CD14-positive monocyte (primary cell): ENCODE results near the gene PIEZO2. TPM values are rescaled to one million over a fixed set of nuclear protein-coding genes. Genes with fewer than 3 reads are reported as not detected.
"Not testable (repeated sequence)": the region's sequence is repeated elsewhere in the genome, so short reads cannot be mapped to it uniquely, and the experiment has no call there.

Experiments
- DNase-seq, 3 donors: peaks; one replicate each; pipeline ENCODE4 v3.0.0-alpha.2; 2011 to 2022
- H2AFZ ChIP-seq: 2 replicates; pipeline ENCODE4 v1.6.0; 2012; ENCODE audit warnings: mild to moderate bottlenecking, low read depth, low read length, inconsistent platforms; ENCODE audit not compliant: insufficient read depth, poor library complexity, severe bottlenecking
- H3K27ac ChIP-seq, 2 donors: 1 replicate in 1 of 2; 2 replicates in 1 of 2; pipeline ENCODE4 v1.5.1; 2012 to 2013; ENCODE audit warnings: low read length in 2 of 2, control low read depth in 1 of 2, inconsistent platforms in 1 of 2, low read depth in 1 of 2, mild to moderate bottlenecking in 1 of 2
- H3K27me3 ChIP-seq, 2 donors: one replicate each; pipeline versions ENCODE4 v1.6.0 to v1.6.1; 2011 to 2013; ENCODE audit warnings: low read length in 2 of 2; ENCODE audit not compliant: control insufficient read depth in 2 of 2, insufficient read depth in 2 of 2
- H3K36me3 ChIP-seq, 2 donors: replicated peaks in 1 of 2; 1 replicate in 1 of 2; 2 replicates in 1 of 2; pipeline versions ENCODE4 v1.5.1 to v1.6.1; 2012 to 2013; ENCODE audit warnings: low read length in 2 of 2, control low read depth in 1 of 2, inconsistent platforms in 1 of 2, mild to moderate bottlenecking in 1 of 2; ENCODE audit not compliant: insufficient read depth in 2 of 2, control insufficient read depth in 1 of 2
- H3K4me1 ChIP-seq, 2 donors: 1 replicate in 1 of 2; 2 replicates in 1 of 2; pipeline versions ENCODE4 v1.5.1 to v1.6.1; 2012 to 2013; ENCODE audit warnings: low read length in 2 of 2, control low read depth in 1 of 2, inconsistent platforms in 1 of 2, mild to moderate bottlenecking in 1 of 2, moderate library complexity in 1 of 2; ENCODE audit not compliant: insufficient read depth in 2 of 2, control insufficient read depth in 1 of 2
- H3K4me2 ChIP-seq: replicated peaks from 2 replicates; pipeline ENCODE3; 2012; ENCODE audit warnings: low read length, moderate library complexity, mild to moderate bottlenecking; ENCODE audit not compliant: poor library complexity, severe bottlenecking; ENCODE audit errors: extremely low read depth
- H3K4me3 ChIP-seq, 3 experiments: fragments of 200-600 bp in 1 of 3; sonication (generic) in 1 of 3; replicated peaks in 1 of 3; 1 replicate in 2 of 3; 2 replicates in 1 of 3; pipeline ENCODE4 v1.5.1; 2011 to 2013; ENCODE audit warnings: low read length in 3 of 3, mild to moderate bottlenecking in 3 of 3, control low read depth in 2 of 3, low read depth in 2 of 3, inconsistent platforms in 1 of 3, moderate library complexity in 1 of 3
- H3K79me2 ChIP-seq: 2 replicates; pipeline ENCODE4 v1.6.0; 2012; ENCODE audit warnings: mild to moderate bottlenecking, control low read depth, inconsistent platforms, low read length, moderate library complexity; ENCODE audit not compliant: insufficient read depth
- H3K9ac ChIP-seq: 2 replicates; pipeline ENCODE4 v1.6.0; 2017; ENCODE audit warnings: low read length, mild to moderate bottlenecking; ENCODE audit not compliant: insufficient read depth, poor library complexity, severe bottlenecking
- H3K9me3 ChIP-seq, 2 donors: replicated peaks in 1 of 2; 1 replicate in 1 of 2; 2 replicates in 1 of 2; pipeline versions ENCODE4 v1.5.1 to v1.6.1; 2012 to 2013; ENCODE audit warnings: low read length in 2 of 2, control low read depth in 1 of 2; ENCODE audit not compliant: control insufficient read depth in 1 of 2, insufficient read depth in 1 of 2
- H4K20me1 ChIP-seq: 2 replicates; pipeline ENCODE4 v1.6.0; 2012; ENCODE audit warnings: mild to moderate bottlenecking, low read length, control low read depth, moderate library complexity; ENCODE audit not compliant: insufficient read depth
- H3K27ac Mint-ChIP-seq, 7 donors: one replicate each; pipeline ENCODE4 v1.8.0; 2020; ENCODE audit warnings: mild to moderate bottlenecking in 7 of 7, mixed read lengths in 7 of 7, moderate library complexity in 6 of 7, inconsistent platforms in 2 of 7
- H3K27me3 Mint-ChIP-seq, 3 donors: one replicate each; pipeline ENCODE4 v1.8.0; 2021 to 2022; ENCODE audit warnings: low read depth in 3 of 3, mild to moderate bottlenecking in 3 of 3, mixed read lengths in 3 of 3, moderate library complexity in 3 of 3, inconsistent platforms in 1 of 3
- H3K36me3 Mint-ChIP-seq, 2 donors: one replicate each; pipeline ENCODE4 v1.8.0; 2020; ENCODE audit warnings: mixed read lengths in 2 of 2, inconsistent platforms in 1 of 2, mild to moderate bottlenecking in 1 of 2
- H3K4me1 Mint-ChIP-seq: one replicate; pipeline ENCODE4 v1.8.0; 2020; ENCODE audit warnings: mild to moderate bottlenecking, mixed read lengths
- H3K4me3 Mint-ChIP-seq, 2 donors: one replicate each; pipeline ENCODE4 v1.8.0; 2020; ENCODE audit warnings: mild to moderate bottlenecking in 2 of 2, mixed read lengths in 2 of 2, moderate library complexity in 1 of 2
- H3K9me3 Mint-ChIP-seq, 7 donors: one replicate each; pipeline ENCODE4 v1.8.0; 2020 to 2022; ENCODE audit warnings: mixed read lengths in 7 of 7, mild to moderate bottlenecking in 6 of 7, moderate library complexity in 6 of 7, inconsistent platforms in 2 of 7
- CTCF ChIP-seq: fragments of 200-600 bp; IDR thresholded peaks from one replicate; pipeline ENCODE4 v1.8.0; 2022; ENCODE audit warnings: antibody characterized with exemption, mild to moderate bottlenecking
- WGBS: methylation state at CpG from one replicate; pipeline ENCODE4 v1.1.5; 2013; ENCODE audit warnings: missing lambda C conversion rate; ENCODE audit not compliant: insufficient coverage; 5-methylcytosine and 5-hydroxymethylcytosine counted together
- intact Hi-C, 2 donors: fragments of 100-400 bp; cut with micrococcal nuclease; formaldehyde crosslinking; loops; one replicate each; pipeline versions ENCODE4 v1.15.0 to v1.15.1; 2023
- polyA minus RNA-seq: library from RNA; depleted of rRNA, polyadenylated mRNA; stranded (reverse); fragments of >200 nt; gene quantifications from 2 replicates; pipeline ENCODE4 v1.2.3, GENCODE V29; 2012
- polyA plus RNA-seq, 3 donors: library from polyadenylated mRNA; depleted of rRNA in 1 of 3; unstranded in 2 of 3; stranded (reverse) in 1 of 3; fragments of 300-500 nt in 2 of 3; fragments of >200 nt in 1 of 3; fragmentation: Illumina TruSeq in 2 of 3; gene quantifications; 1 replicate in 2 of 3; 2 replicates in 1 of 3; pipeline ENCODE4 v1.2.3, GENCODE V29; 2012 to 2021
- total RNA-seq, 12 experiments: library from RNA in 1 of 12; stranded (reverse) in 1 of 12; fragments of 120-200 nt in 1 of 12; gene quantifications; one replicate each; pipeline ENCODE4 v1.2.4 and lab custom pipeline; 2013 to 2026; ENCODE audit warnings: mixed read lengths in 6 of 12, inconsistent platforms in 1 of 12

PIEZO2 gene
- 0.17 TPM for total RNA-seq (2013)
- polyA plus RNA-seq (not detected), polyA minus RNA-seq (not detected in 2 replicates), total RNA-seq (lab: John Stamatoyannopoulos, UW) (0 to 8.6 (median 0.57) reads per million in 11 experiments)

- peak within 1 kb of the TSS; percentile 57 to 87 for H3K4me3 Mint-ChIP-seq
- Histone ChIP-seq H3K27ac (no peak within 1 kb of the TSS), H3K9me3 (peaks cover 0 to 6% of the 10 kb centered on the region in 2 donors), H3K4me2 (peak within 1 kb of the TSS; percentile 70), H3K36me3 (no peaks in the 10 kb centered on the region), H3K79me2 (no peaks in the 10 kb centered on the region), H3K9ac (no peak within 1 kb of the TSS), H4K20me1 (no peaks in the 10 kb centered on the region), H3K4me1 (peaks cover 3 to 17% of the 10 kb centered on the region in 2 donors), H3K4me3 (peak within 1 kb of the TSS in 1 of 3 experiments; percentile 61), H3K27me3 (peaks cover 28 to 54% of the 10 kb centered on the region in 2 donors), H2AFZ (peak within 1 kb of the TSS; percentile 63)
- H3K9me3 Mint-ChIP-seq = peaks cover 0 to 9% (median 5%) of the 10 kb centered on the region in 7 donors
- peaks cover 18% of the 10 kb centered on the region for H3K4me1 Mint-ChIP-seq
- intact Hi-C loops = loop anchor here (5.0 kb wide), 1 partner anchor 587 kb away; no protein-coding TSS in a partner anchor
- 4% methylated on average over 57 of the region's 62 CpGs for WGBS
- no peak for TF ChIP-seq CTCF
- DNase-seq = peak; percentile 4 to 42 (median 9)
- peaks cover 40 to 70% (median 50%) of the 10 kb centered on the region in 3 donors for H3K27me3 Mint-ChIP-seq
- peaks cover 2 to 4% of the 10 kb centered on the region in 2 donors for H3K36me3 Mint-ChIP-seq
- H3K27ac Mint-ChIP-seq = no peak within 1 kb of the TSS
Observed at GRCh38 chr18:11149441-11150270, at the start of gene PIEZO2. PIEZO2 (minus strand) TSS chr18:11149569; CDS start chr18:11148588, 981 bp downstream.

- Histone ChIP-seq H3K79me2 (no peaks in the 10 kb centered on the region), H3K36me3 (no peaks in the 10 kb centered on the region), H3K9me3 (no peaks in the 10 kb centered on the region), H2AFZ (no peak overlapping the region), H4K20me1 (no peaks in the 10 kb centered on the region), H3K27ac (no peak overlapping the region), H3K9ac (no peak overlapping the region), H3K4me3 (no peak overlapping the region), H3K4me2 (no peak overlapping the region), H3K27me3 (no peaks in the 10 kb centered on the region), H3K4me1 (peaks cover 0 to 7% of the 10 kb centered on the region in 2 donors)
- no peak for TF ChIP-seq CTCF
- WGBS = no CpG with 5 or more reads among the region's 2 CpGs
- no peak for DNase-seq
- Mint-ChIP-seq H3K27ac (no peak overlapping the region), H3K9me3 (peaks cover 0 to 3% (median 0%) of the 10 kb centered on the region in 7 donors), H3K36me3 (no peaks in the 10 kb centered on the region), H3K4me1 (peaks cover 6% of the 10 kb centered on the region), H3K27me3 (no peaks in the 10 kb centered on the region), H3K4me3 (no peak overlapping the region)
- intact Hi-C loops = no loop called here
Observed at GRCh38 chr18:11183637-11184036, 34.3 kb upstream of the PIEZO2 start.

- H2AFZ ChIP-seq, H3K4me1 ChIP-seq, H3K4me3 Mint-ChIP-seq, intact Hi-C loops, H3K36me3 Mint-ChIP-seq, H3K36me3 ChIP-seq, DNase-seq, H3K27me3 ChIP-seq, H4K20me1 ChIP-seq, H3K4me2 ChIP-seq, H3K79me2 ChIP-seq, H3K9me3 ChIP-seq, H3K27ac ChIP-seq, H3K27me3 Mint-ChIP-seq, H3K9ac ChIP-seq, H3K27ac Mint-ChIP-seq, H3K4me3 ChIP-seq, H3K9me3 Mint-ChIP-seq: not testable (repeated sequence)
- H3K4me1 Mint-ChIP-seq = peaks cover 11% of the 10 kb centered on the region
- no CpG with 5 or more reads among the region's 1 CpG for WGBS
Observed at GRCh38 chr18:11181629-11182028, 32.3 kb upstream of the PIEZO2 start.
